Vagina (tissue), 2 donors: ENCODE measurements around the gene OSGIN1.

ENCODE experiments used
- POLR2A ChIP-seq, 2 donors: fragments of 450-650 bp; IDR thresholded peaks; one replicate each; pipeline ENCODE4 v1.6.1; 2017; ENCODE audit warnings: antibody characterized with exemption in 2 of 2, mild to moderate bottlenecking in 2 of 2, moderate library complexity in 2 of 2
- POLR2AphosphoS5 ChIP-seq, 2 donors: sonication (generic); formaldehyde crosslinking; IDR thresholded peaks; one replicate each; pipeline ENCODE4 v1.9.0; 2017; ENCODE audit warnings: antibody characterized with exemption in 2 of 2, mild to moderate bottlenecking in 2 of 2, low read depth in 1 of 2; ENCODE audit not compliant: insufficient read depth in 1 of 2
- TF ChIP-seq, protein P1 (sequence below), 3 experiments: fragments of 450-650 bp in 2 of 3; fragments of 200-600 bp in 1 of 3; sonication (generic) in 1 of 3; IDR thresholded peaks; one replicate each; pipeline ENCODE4 v1.5.1; 2017 to 2019; ENCODE audit warnings: antibody characterized with exemption in 3 of 3, mild to moderate bottlenecking in 2 of 3, moderate library complexity in 2 of 3

- TF ChIP-seq, protein P1, sequence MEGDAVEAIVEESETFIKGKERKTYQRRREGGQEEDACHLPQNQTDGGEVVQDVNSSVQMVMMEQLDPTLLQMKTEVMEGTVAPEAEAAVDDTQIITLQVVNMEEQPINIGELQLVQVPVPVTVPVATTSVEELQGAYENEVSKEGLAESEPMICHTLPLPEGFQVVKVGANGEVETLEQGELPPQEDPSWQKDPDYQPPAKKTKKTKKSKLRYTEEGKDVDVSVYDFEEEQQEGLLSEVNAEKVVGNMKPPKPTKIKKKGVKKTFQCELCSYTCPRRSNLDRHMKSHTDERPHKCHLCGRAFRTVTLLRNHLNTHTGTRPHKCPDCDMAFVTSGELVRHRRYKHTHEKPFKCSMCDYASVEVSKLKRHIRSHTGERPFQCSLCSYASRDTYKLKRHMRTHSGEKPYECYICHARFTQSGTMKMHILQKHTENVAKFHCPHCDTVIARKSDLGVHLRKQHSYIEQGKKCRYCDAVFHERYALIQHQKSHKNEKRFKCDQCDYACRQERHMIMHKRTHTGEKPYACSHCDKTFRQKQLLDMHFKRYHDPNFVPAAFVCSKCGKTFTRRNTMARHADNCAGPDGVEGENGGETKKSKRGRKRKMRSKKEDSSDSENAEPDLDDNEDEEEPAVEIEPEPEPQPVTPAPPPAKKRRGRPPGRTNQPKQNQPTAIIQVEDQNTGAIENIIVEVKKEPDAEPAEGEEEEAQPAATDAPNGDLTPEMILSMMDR (IDR thresholded peaks at IDR 0.05), result no peak
- TF ChIP-seq POLR2A (IDR thresholded peaks at IDR 0.05), result no peak
- TF ChIP-seq POLR2AphosphoS5 (IDR thresholded peaks at IDR 0.05; ENCODE audit: insufficient read depth in 1 of 2, low read depth in 1 of 2), result no peak
Measured at GRCh38 chr16:84009282-84009681, 56.2 kb downstream of the OSGIN1 start.
